Mesenchymal stem cell (in vitro differentiated cells and primary cell): ENCODE results near the gene OSBPL7.
A peak's percentile ranks its signal among the peaks of the same experiment; 100 is the strongest.

ENCODE experiments used
- DNase-seq: peaks from one replicate; pipeline ENCODE4 v3.0.0-alpha.2; 2013
- H2AFZ ChIP-seq: one replicate; pipeline ENCODE4 v1.6.1; 2013; ENCODE audit warnings: low read depth, mild to moderate bottlenecking, control low read depth, inconsistent platforms, low read length, moderate library complexity
- H2AK5ac ChIP-seq: 2 replicates; pipeline ENCODE4 v1.6.1; 2013; ENCODE audit warnings: low read length, moderate library complexity, mild to moderate bottlenecking, inconsistent platforms; ENCODE audit not compliant: severe bottlenecking
- H2BK120ac ChIP-seq: one replicate; pipeline ENCODE4 v1.6.1; 2013; ENCODE audit warnings: low read depth, mild to moderate bottlenecking, inconsistent platforms, low read length, moderate library complexity
- H2BK12ac ChIP-seq, 2 experiments: one replicate each; pipeline ENCODE4 v1.6.1; 2013; ENCODE audit warnings: inconsistent platforms in 2 of 2, low read length in 2 of 2, mild to moderate bottlenecking in 2 of 2, moderate library complexity in 2 of 2, control low read depth in 1 of 2
- H2BK15ac ChIP-seq: one replicate; pipeline ENCODE4 v1.6.1; 2013; ENCODE audit warnings: mild to moderate bottlenecking, low read depth, inconsistent platforms; ENCODE audit not compliant: poor library complexity, severe bottlenecking
- H2BK5ac ChIP-seq: 2 replicates; pipeline ENCODE4 v1.6.1; 2013; ENCODE audit warnings: low read depth, mild to moderate bottlenecking, low read length, control low read depth, inconsistent platforms; ENCODE audit not compliant: poor library complexity, severe bottlenecking
- H3K14ac ChIP-seq, 2 experiments: one replicate each; pipeline ENCODE4 v1.6.1; 2013; ENCODE audit warnings: inconsistent platforms in 2 of 2, low read length in 2 of 2, control low read depth in 1 of 2, mild to moderate bottlenecking in 1 of 2, moderate library complexity in 1 of 2
- H3K18ac ChIP-seq, 2 experiments: one replicate each; pipeline ENCODE4 v1.6.1; 2013; ENCODE audit warnings: inconsistent platforms in 2 of 2, low read length in 2 of 2, control low read depth in 1 of 2, low read depth in 1 of 2, mild to moderate bottlenecking in 1 of 2
- H3K23ac ChIP-seq, 2 experiments: one replicate each; pipeline ENCODE4 v1.6.1; 2013; ENCODE audit warnings: inconsistent platforms in 2 of 2, low read length in 2 of 2, mild to moderate bottlenecking in 2 of 2, moderate library complexity in 2 of 2, control low read depth in 1 of 2
- H3K27ac ChIP-seq: 2 replicates; pipeline ENCODE4 v1.5.1; 2013; ENCODE audit warnings: mild to moderate bottlenecking, moderate library complexity, low read length, control low read depth, inconsistent platforms; ENCODE audit not compliant: poor library complexity, severe bottlenecking
- H3K27me3 ChIP-seq, 2 experiments: 2 replicates each; pipeline versions ENCODE4 v1.6.1 to v1.7.0; 2013; ENCODE audit warnings: low read length in 2 of 2, mild to moderate bottlenecking in 2 of 2, moderate library complexity in 2 of 2, control low read depth in 1 of 2, inconsistent platforms in 1 of 2; ENCODE audit not compliant: control insufficient read depth in 1 of 2, insufficient read depth in 1 of 2
- H3K36me3 ChIP-seq, 2 experiments: 2 replicates each; pipeline versions ENCODE4 v1.6.1 to v1.7.0; 2013; ENCODE audit warnings: low read length in 2 of 2, control low read depth in 1 of 2, inconsistent platforms in 1 of 2, low read depth in 1 of 2, mild to moderate bottlenecking in 1 of 2; ENCODE audit not compliant: insufficient read depth in 2 of 2, control insufficient read depth in 1 of 2
- H3K4ac ChIP-seq, 2 experiments: one replicate each; pipeline ENCODE4 v1.6.1; 2013; ENCODE audit warnings: inconsistent platforms in 2 of 2, low read length in 2 of 2, mild to moderate bottlenecking in 2 of 2, moderate library complexity in 2 of 2, control low read depth in 1 of 2, low read depth in 1 of 2
- H3K4me1 ChIP-seq: 2 replicates; pipeline ENCODE4 v1.6.1; 2013; ENCODE audit warnings: low read depth, low read length, control low read depth; ENCODE audit not compliant: control insufficient read depth, insufficient read depth
- H3K4me2 ChIP-seq: 2 replicates; pipeline ENCODE4 v1.6.1; 2013; ENCODE audit warnings: low read length, mild to moderate bottlenecking, inconsistent platforms; ENCODE audit not compliant: poor library complexity, severe bottlenecking
- H3K4me3 ChIP-seq, 2 experiments: 2 replicates each; pipeline versions ENCODE4 v1.5.1 to v1.7.0; 2013; ENCODE audit warnings: low read length in 2 of 2, mild to moderate bottlenecking in 2 of 2, control low read depth in 1 of 2, low read depth in 1 of 2; ENCODE audit not compliant: insufficient read depth in 1 of 2
- H3K79me1 ChIP-seq: replicated peaks from 2 replicates; pipeline ENCODE4 v1.6.1; 2013; ENCODE audit warnings: mild to moderate bottlenecking, control low read depth, low read length, inconsistent platforms; ENCODE audit not compliant: poor library complexity, severe bottlenecking
- H3K9ac ChIP-seq: 2 replicates; pipeline ENCODE4 v1.7.0; 2013; ENCODE audit warnings: mild to moderate bottlenecking, low read length, moderate library complexity
- H3K9me3 ChIP-seq: 2 replicates; pipeline ENCODE4 v1.7.0; 2013; ENCODE audit warnings: mild to moderate bottlenecking, low read length; ENCODE audit not compliant: control insufficient read depth
- H4K8ac ChIP-seq: one replicate; pipeline ENCODE4 v1.6.1; 2013; ENCODE audit warnings: inconsistent platforms, mild to moderate bottlenecking, low read length, moderate library complexity
- H4K91ac ChIP-seq: one replicate; pipeline ENCODE4 v1.6.1; 2013; ENCODE audit warnings: mild to moderate bottlenecking, low read length, inconsistent platforms
- WGBS: methylation state at CpG from one replicate; pipeline ENCODE4 v1.1.7; 2013; ENCODE audit warnings: mixed read lengths; 5-methylcytosine and 5-hydroxymethylcytosine counted together

Gene OSBPL7

GRCh38 chr17:47843391-47843730, 21.8 kb upstream of the OSBPL7 start:
- WGBS = 50% methylated on average over 6 of the region's 6 CpGs
- H4K8ac ChIP-seq = no peak overlapping the region

DNA sequence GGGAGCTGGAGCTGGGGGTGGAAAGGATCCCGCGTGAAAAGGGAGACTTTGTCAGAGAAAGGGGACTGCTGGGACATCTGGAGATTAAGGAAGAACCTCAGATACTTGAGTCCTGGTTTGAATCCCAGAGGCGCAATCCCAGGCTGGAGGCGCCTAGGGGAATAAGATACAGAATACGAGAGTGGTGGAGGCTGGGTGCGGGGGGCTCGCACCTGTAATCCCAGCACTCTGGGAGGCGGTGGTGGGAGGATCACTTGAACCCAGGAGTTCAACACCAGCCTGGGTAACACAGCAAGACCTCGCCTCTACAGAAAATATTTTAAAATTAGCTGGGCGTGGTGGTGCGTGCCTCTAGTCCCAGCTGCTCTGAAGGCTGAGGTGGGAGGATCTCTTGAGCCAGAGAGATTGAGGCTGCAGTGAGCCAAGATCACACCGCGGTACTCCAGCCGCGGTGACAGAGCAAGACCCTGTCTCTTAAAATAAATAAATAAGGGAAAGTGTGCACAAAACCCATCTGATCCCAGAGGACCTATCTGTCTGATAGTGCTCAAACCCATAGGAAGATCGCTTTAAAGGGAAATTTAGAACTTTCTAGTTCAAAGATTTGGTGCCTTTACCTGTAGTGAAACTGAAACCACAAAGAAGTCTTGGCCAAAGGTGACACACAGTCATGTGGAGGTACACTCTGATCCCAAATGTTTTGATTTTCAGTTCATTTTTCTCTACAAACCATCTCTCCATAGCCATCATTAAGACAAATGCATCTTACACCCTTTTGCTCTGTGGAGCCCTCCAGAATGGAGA, 20.1 kb upstream of the OSBPL7 start:
- Histone ChIP-seq H3K23ac (no peak overlapping the region), H3K18ac (no peak overlapping the region), H3K79me1 (peaks cover 17% of the 10 kb centered on the region), H3K9ac (peak overlapping the region; percentile 89), H3K14ac (no peak overlapping the region), H3K36me3 (peaks cover 12 to 23% of the 10 kb centered on the region in 2 experiments), H3K4ac (peak overlapping the region in 1 of 2 experiments; percentile 4), H2AK5ac (peak overlapping the region; percentile 70), H3K4me2 (no peak overlapping the region), H3K4me3 (peak overlapping the region in 1 of 2 experiments; percentile 96), H2AFZ (peak overlapping the region; percentile 55), H2BK12ac (peak overlapping the region in 1 of 2 experiments; percentile 32), H3K9me3 (no peaks in the 10 kb centered on the region), H2BK120ac (no peak overlapping the region), H3K27me3 (peaks cover 17 to 28% of the 10 kb centered on the region in 2 experiments), H2BK15ac (peak overlapping the region; percentile 12), H3K4me1 (peaks cover 28% of the 10 kb centered on the region), H4K8ac (peak overlapping the region; percentile 33), H4K91ac (no peak overlapping the region), H3K27ac (no peak overlapping the region), H2BK5ac (no peak overlapping the region)
- DNase-seq = no peak
- 62% methylated on average over 12 of the region's 16 CpGs for WGBS

More at GRCh38 chr17:47843391-47843730, 21.8 kb upstream of the OSBPL7 start:
- Histone ChIP-seq H2AK5ac (no peak overlapping the region), H3K79me1 (peaks cover 17% of the 10 kb centered on the region), H3K27me3 (peaks cover 34 to 45% of the 10 kb centered on the region in 2 experiments), H3K4me2 (no peak overlapping the region), H2AFZ (no peak overlapping the region), H2BK120ac (no peak overlapping the region), H3K27ac (no peak overlapping the region), H3K4me1 (peaks cover 19% of the 10 kb centered on the region), H2BK15ac (peak overlapping the region; percentile 26), H3K9ac (no peak overlapping the region), H3K4me3 (no peak overlapping the region), H4K91ac (no peak overlapping the region), H3K4ac (peak overlapping the region in 1 of 2 experiments; percentile 17), H3K14ac (no peak overlapping the region), H3K9me3 (no peaks in the 10 kb centered on the region), H3K18ac (no peak overlapping the region), H3K36me3 (peaks cover 7 to 11% of the 10 kb centered on the region in 2 experiments), H2BK12ac (peak overlapping the region in 1 of 2 experiments; percentile 6), H2BK5ac (no peak overlapping the region), H3K23ac (no peak overlapping the region)
- DNase-seq = no peak

DNA sequence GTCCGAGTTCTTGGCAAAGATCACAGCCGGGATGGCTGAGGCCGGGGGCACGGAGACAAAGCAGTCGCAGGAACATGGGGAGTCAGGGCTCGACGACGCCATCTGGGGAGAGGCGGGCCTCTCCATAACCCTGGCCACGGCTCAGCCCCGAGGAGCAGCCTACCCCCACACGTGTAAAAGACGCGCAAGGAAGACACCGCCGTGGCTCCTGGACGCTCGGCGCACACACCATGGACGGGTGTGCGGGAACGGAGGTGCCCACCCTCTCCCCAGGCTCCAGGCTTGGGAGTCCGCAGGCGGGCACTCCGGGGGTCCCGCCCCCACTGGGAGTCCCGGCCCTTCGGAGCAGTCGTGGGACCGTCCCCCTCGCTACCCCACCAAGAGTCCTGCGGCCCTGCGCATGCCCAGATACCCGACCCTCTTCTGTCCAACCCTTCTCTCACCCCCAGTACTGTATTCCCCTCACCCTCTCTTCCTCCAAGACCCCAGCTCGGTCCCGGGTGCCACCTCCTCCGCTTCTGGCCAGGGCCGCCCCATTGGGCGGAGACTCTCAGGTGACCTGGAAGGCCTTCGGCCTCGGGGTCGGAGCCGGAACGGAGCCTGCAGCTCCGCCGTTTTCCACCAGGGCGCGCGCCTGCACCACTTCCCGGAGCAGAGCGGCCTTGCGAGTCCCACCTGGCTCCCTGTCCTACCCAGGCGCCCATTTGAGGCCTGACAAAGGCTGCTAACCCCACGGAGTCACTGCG, 19.3 kb upstream of the OSBPL7 start, which contains the start of gene SCRN2:
Gene SCRN2, minus strand, starts transcription at position 532 of the 746 bp plus-strand sequence. Its CDS starts 430 bp downstream, at position 102.
- Histone ChIP-seq H2BK12ac (peak within 1 kb of the TSS in 1 of 2 experiments; percentile 32), H3K9ac (peak within 1 kb of the TSS; percentile 89), H3K4me1 (peaks cover 30% of the 10 kb centered on the region), H3K36me3 (peaks cover 17 to 30% of the 10 kb centered on the region in 2 experiments), H3K4ac (peak within 1 kb of the TSS; percentile 4 to 66), H3K79me1 (peaks cover 19% of the 10 kb centered on the region), H2BK120ac (no peak within 1 kb of the TSS), H2BK15ac (peak within 1 kb of the TSS; percentile 12), H2AK5ac (peak within 1 kb of the TSS; percentile 70), H3K23ac (no peak within 1 kb of the TSS), H3K27me3 (peaks cover 9 to 20% of the 10 kb centered on the region in 2 experiments), H3K4me2 (peak within 1 kb of the TSS; percentile 71), H4K91ac (peak within 1 kb of the TSS; percentile 41), H3K4me3 (peak within 1 kb of the TSS; percentile 74 to 96), H2BK5ac (no peak within 1 kb of the TSS), H3K18ac (peak within 1 kb of the TSS; percentile 45 to 77), H3K14ac (peak within 1 kb of the TSS in 1 of 2 experiments; percentile 71), H3K27ac (no peak within 1 kb of the TSS), H2AFZ (peak within 1 kb of the TSS; percentile 72), H3K9me3 (no peaks in the 10 kb centered on the region), H4K8ac (peak within 1 kb of the TSS; percentile 84)
- peak; percentile 79 for DNase-seq
- WGBS = 2% methylated on average over 50 of the region's 55 CpGs
